H9 (cell line): ENCODE results near the gene NENF. TPM values are rescaled to one million over a fixed set of nuclear protein-coding genes. Genes with fewer than 3 reads are reported as not detected.

Source experiments
- DNase-seq: peaks from one replicate; pipeline ENCODE4 v3.0.0-alpha.2; 2017
- H2AFZ ChIP-seq: one replicate; pipeline ENCODE4 v1.6.1; 2013; ENCODE audit warnings: mild to moderate bottlenecking, low read length, control low read depth, moderate library complexity
- H2AK5ac ChIP-seq: 2 replicates; pipeline ENCODE4 v1.6.1; 2013; ENCODE audit warnings: low read length, control low read depth, mixed read lengths; ENCODE audit not compliant: insufficient read length
- H2BK120ac ChIP-seq: one replicate; pipeline ENCODE4 v1.6.1; 2013; ENCODE audit warnings: low read depth, mild to moderate bottlenecking, low read length, control low read depth, inconsistent platforms; ENCODE audit not compliant: poor library complexity, severe bottlenecking
- H2BK12ac ChIP-seq: 2 replicates; pipeline ENCODE4 v1.6.1; 2013; ENCODE audit warnings: low read length, control low read depth, mixed read lengths, low read depth; ENCODE audit not compliant: insufficient read length
- H2BK15ac ChIP-seq: 2 replicates; pipeline ENCODE4 v1.6.1; 2013; ENCODE audit warnings: low read depth, low read length, control low read depth
- H2BK20ac ChIP-seq: one replicate; pipeline ENCODE4 v1.6.1; 2013; ENCODE audit warnings: low read depth, mild to moderate bottlenecking, low read length, control low read depth, inconsistent platforms; ENCODE audit not compliant: poor library complexity, severe bottlenecking
- H2BK5ac ChIP-seq: 2 replicates; pipeline ENCODE4 v1.6.1; 2013; ENCODE audit warnings: low read length, control low read depth, mixed read lengths; ENCODE audit not compliant: insufficient read length
- H3K14ac ChIP-seq: 2 replicates; pipeline ENCODE4 v1.6.1; 2013; ENCODE audit warnings: low read length, control low read depth; ENCODE audit not compliant: insufficient read depth
- H3K18ac ChIP-seq: 2 replicates; pipeline ENCODE4 v1.6.1; 2013; ENCODE audit warnings: low read depth, mild to moderate bottlenecking, mixed read lengths, low read length, control low read depth; ENCODE audit not compliant: insufficient read length
- H3K23ac ChIP-seq: 2 replicates; pipeline ENCODE4 v1.6.1; 2013; ENCODE audit warnings: low read length, control low read depth, mixed read lengths, low read depth; ENCODE audit not compliant: insufficient read length
- H3K23me2 ChIP-seq: 2 replicates; pipeline ENCODE4 v1.6.1; 2013; ENCODE audit warnings: low read depth, mild to moderate bottlenecking, mixed read lengths, low read length, control low read depth; ENCODE audit not compliant: insufficient read length, poor library complexity, severe bottlenecking
- H3K27ac ChIP-seq: 2 replicates; pipeline ENCODE4 v1.5.1; 2013; ENCODE audit warnings: low read length, control low read depth, mixed read lengths, low read depth; ENCODE audit not compliant: insufficient read length
- H3K27me3 ChIP-seq: 2 replicates; pipeline ENCODE4 v1.6.1; 2013; ENCODE audit warnings: low read length, control low read depth, inconsistent platforms; ENCODE audit not compliant: insufficient read depth
- H3K4ac ChIP-seq: 2 replicates; pipeline ENCODE4 v1.6.1; 2013; ENCODE audit warnings: low read depth, mild to moderate bottlenecking, control low read depth, inconsistent platforms, low read length, moderate library complexity
- H3K4me1 ChIP-seq: 2 replicates; pipeline ENCODE4 v1.6.1; 2013; ENCODE audit warnings: low read length, control low read depth, inconsistent platforms; ENCODE audit not compliant: insufficient read depth
- H3K4me2 ChIP-seq: 2 replicates; pipeline ENCODE4 v1.6.1; 2013; ENCODE audit warnings: low read length, control low read depth, mixed read lengths; ENCODE audit not compliant: insufficient read length, insufficient read depth
- H3K56ac ChIP-seq: 2 replicates; pipeline ENCODE4 v1.6.1; 2013; ENCODE audit warnings: low read depth, mild to moderate bottlenecking, mixed read lengths, low read length, control low read depth; ENCODE audit not compliant: insufficient read length
- H3K79me1 ChIP-seq: 2 replicates; pipeline ENCODE4 v1.6.1; 2013; ENCODE audit warnings: low read depth, mild to moderate bottlenecking, moderate library complexity, low read length, control low read depth, inconsistent platforms; ENCODE audit not compliant: insufficient read depth, poor library complexity, severe bottlenecking
- H3K79me2 ChIP-seq: 2 replicates; pipeline ENCODE4 v1.6.1; 2013; ENCODE audit warnings: low read length, control low read depth, inconsistent platforms; ENCODE audit not compliant: insufficient read depth
- H3K9ac ChIP-seq: 2 replicates; pipeline ENCODE4 v1.6.1; 2013; ENCODE audit warnings: low read length, control low read depth, mixed read lengths; ENCODE audit not compliant: insufficient read length; ENCODE audit errors: extremely low read depth
- H3K9me3 ChIP-seq: one replicate; pipeline ENCODE4 v1.6.1; 2013; ENCODE audit warnings: low read depth, low read length, inconsistent platforms; ENCODE audit not compliant: control insufficient read depth
- H3T11ph ChIP-seq: one replicate; pipeline ENCODE4 v1.6.1; 2013; ENCODE audit warnings: mild to moderate bottlenecking, low read length, control low read depth, inconsistent platforms
- H4K20me1 ChIP-seq: one replicate; pipeline ENCODE4 v1.6.1; 2013; ENCODE audit not compliant: control insufficient read depth, insufficient read length, insufficient read depth
- H4K5ac ChIP-seq: 2 replicates; pipeline ENCODE4 v1.6.1; 2013; ENCODE audit warnings: low read depth, mild to moderate bottlenecking, mixed read lengths, low read length, control low read depth; ENCODE audit not compliant: insufficient read length
- H4K8ac ChIP-seq: replicated peaks from 2 replicates; pipeline ENCODE4 v1.6.1; 2013; ENCODE audit warnings: low read length, control low read depth, mixed read lengths, low read depth; ENCODE audit not compliant: insufficient read length
- H4K91ac ChIP-seq: 2 replicates; pipeline ENCODE4 v1.6.1; 2013; ENCODE audit warnings: low read depth, mild to moderate bottlenecking, moderate library complexity, mixed read lengths, low read length, control low read depth; ENCODE audit not compliant: insufficient read length
- H3K27ac Mint-ChIP-seq, 3 experiments: 2 replicates in 2 of 3; 3 replicates in 1 of 3; pipeline ENCODE4 v1.8.0; 2020 to 2021; ENCODE audit warnings: mixed read lengths in 3 of 3, mild to moderate bottlenecking in 1 of 3, moderate library complexity in 1 of 3
- H3K27me3 Mint-ChIP-seq: 2 replicates; pipeline ENCODE4 v1.8.0; 2021; ENCODE audit warnings: low read depth, mild to moderate bottlenecking, moderate library complexity, mixed read lengths
- H3K36me3 Mint-ChIP-seq, 3 experiments: 2 replicates in 2 of 3; 3 replicates in 1 of 3; pipeline ENCODE4 v1.8.0; 2020 to 2021; ENCODE audit warnings: low read depth in 3 of 3, mixed read lengths in 3 of 3; ENCODE audit not compliant: insufficient read depth in 1 of 3
- H3K4me1 Mint-ChIP-seq, 2 experiments: 2 replicates each; pipeline ENCODE4 v1.8.0; 2020; ENCODE audit warnings: mixed read lengths in 2 of 2
- H3K4me3 Mint-ChIP-seq, 2 experiments: 2 replicates in 1 of 2; 3 replicates in 1 of 2; pipeline ENCODE4 v1.8.0; 2020 to 2021; ENCODE audit warnings: mild to moderate bottlenecking in 2 of 2, mixed read lengths in 2 of 2, moderate library complexity in 1 of 2
- H3K9me3 Mint-ChIP-seq, 2 experiments: 2 replicates in 1 of 2; 3 replicates in 1 of 2; pipeline ENCODE4 v1.8.0; 2020; ENCODE audit warnings: mild to moderate bottlenecking in 2 of 2, mixed read lengths in 2 of 2, moderate library complexity in 1 of 2
- WGBS: extraction: QIAGEN DNeasy Blood & Tissue Kit; methylation state at CpG from one replicate; pipeline ENCODE4 v1.1.7; 2013; ENCODE audit warnings: missing lambda C conversion rate, low lambda C conversion rate, mixed read lengths; ENCODE audit not compliant: insufficient read length; ENCODE audit errors: extremely low coverage; 5-methylcytosine and 5-hydroxymethylcytosine counted together
- total RNA-seq: library from RNA; stranded (reverse); gene quantifications from 2 replicates; pipeline ENCODE4 v1.2.1, GENCODE V29; 2021
- TF ChIP-seq, protein P1 (sequence below): fragments of 200-600 bp; sonication (generic); conservative IDR thresholded peaks from 3 replicates; pipeline ENCODE4 v1.8.0; 2021; ENCODE audit warnings: antibody characterized with exemption, mild to moderate bottlenecking

NENF gene
- total RNA-seq, 1 experiment from 2014 or later = 28.3 TPM

DNA sequence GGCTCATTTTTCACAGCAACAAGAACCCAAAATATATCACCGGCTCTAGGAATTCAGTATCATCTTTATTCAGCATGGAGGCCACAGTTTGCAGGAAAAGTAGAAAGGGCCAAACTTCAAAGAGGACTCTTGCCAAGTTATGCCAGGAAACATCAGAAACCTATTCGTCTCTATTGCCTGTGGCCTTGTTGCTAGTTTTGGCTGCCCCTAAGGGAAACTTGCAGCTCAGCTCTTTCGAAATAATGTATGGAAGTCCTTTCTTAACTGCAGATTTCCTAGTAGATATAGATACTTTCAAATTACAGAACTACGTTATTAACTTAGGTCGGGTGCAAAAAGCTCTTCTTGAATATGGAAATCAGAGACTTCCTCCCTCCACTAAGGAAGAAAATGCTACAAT is 4.2 kb upstream of the NENF start:
- TF ChIP-seq, protein P1, sequence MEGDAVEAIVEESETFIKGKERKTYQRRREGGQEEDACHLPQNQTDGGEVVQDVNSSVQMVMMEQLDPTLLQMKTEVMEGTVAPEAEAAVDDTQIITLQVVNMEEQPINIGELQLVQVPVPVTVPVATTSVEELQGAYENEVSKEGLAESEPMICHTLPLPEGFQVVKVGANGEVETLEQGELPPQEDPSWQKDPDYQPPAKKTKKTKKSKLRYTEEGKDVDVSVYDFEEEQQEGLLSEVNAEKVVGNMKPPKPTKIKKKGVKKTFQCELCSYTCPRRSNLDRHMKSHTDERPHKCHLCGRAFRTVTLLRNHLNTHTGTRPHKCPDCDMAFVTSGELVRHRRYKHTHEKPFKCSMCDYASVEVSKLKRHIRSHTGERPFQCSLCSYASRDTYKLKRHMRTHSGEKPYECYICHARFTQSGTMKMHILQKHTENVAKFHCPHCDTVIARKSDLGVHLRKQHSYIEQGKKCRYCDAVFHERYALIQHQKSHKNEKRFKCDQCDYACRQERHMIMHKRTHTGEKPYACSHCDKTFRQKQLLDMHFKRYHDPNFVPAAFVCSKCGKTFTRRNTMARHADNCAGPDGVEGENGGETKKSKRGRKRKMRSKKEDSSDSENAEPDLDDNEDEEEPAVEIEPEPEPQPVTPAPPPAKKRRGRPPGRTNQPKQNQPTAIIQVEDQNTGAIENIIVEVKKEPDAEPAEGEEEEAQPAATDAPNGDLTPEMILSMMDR = no peak
- H4K20me1 ChIP-seq = no peaks in the 10 kb centered on the region
- no peak overlapping the region for H2BK5ac ChIP-seq
- Mint-ChIP-seq H3K4me3 (no peak overlapping the region), H3K27ac (no peak overlapping the region), H3K9me3 (no peaks in the 10 kb centered on the region), H3K4me1 (peaks cover 14 to 18% of the 10 kb centered on the region in 2 experiments), H3K27me3 (peaks cover 26% of the 10 kb centered on the region), H3K36me3 (no peaks in the 10 kb centered on the region)
- no peak overlapping the region for H4K8ac ChIP-seq
- H2AK5ac ChIP-seq = no peak overlapping the region
- no peak overlapping the region for H2BK20ac ChIP-seq
- H3K79me1 ChIP-seq = no peaks in the 10 kb centered on the region
- H3T11ph ChIP-seq = no peak overlapping the region
- H4K5ac ChIP-seq = no peak overlapping the region
- H2BK12ac ChIP-seq = no peak overlapping the region
- no peak overlapping the region for H3K9ac ChIP-seq
- no peak overlapping the region for H3K4ac ChIP-seq
- H2BK15ac ChIP-seq = no peak overlapping the region
- H3K27me3 ChIP-seq = no peaks in the 10 kb centered on the region
- no peak overlapping the region for H2AFZ ChIP-seq
- H3K4me2 ChIP-seq = no peak overlapping the region
- WGBS = no CpG with 5 or more reads among the region's 5 CpGs
- no peaks in the 10 kb centered on the region for H3K4me1 ChIP-seq
- H3K23me2 ChIP-seq = peaks cover 4% of the 10 kb centered on the region
- H4K91ac ChIP-seq = no peak overlapping the region
- no peaks in the 10 kb centered on the region for H3K9me3 ChIP-seq
- no peak for DNase-seq
- no peak overlapping the region for H3K27ac ChIP-seq
- no peak overlapping the region for H3K56ac ChIP-seq
- no peak overlapping the region for H3K18ac ChIP-seq
- H3K14ac ChIP-seq = no peak overlapping the region
- H3K23ac ChIP-seq = no peak overlapping the region
- no peaks in the 10 kb centered on the region for H3K79me2 ChIP-seq
- no peak overlapping the region for H2BK120ac ChIP-seq
